NCI-H1417 treated with DMSO at 0.1 percent for 48 hours (cell line): ENCODE results near the gene PTH2.

ENCODE experiments used
- DNase-seq: peaks from one replicate; lab custom pipeline; 2025; lab: John Stamatoyannopoulos, UW

Gene PTH2

GRCh38 chr19:49430678-49431329, 7.6 kb upstream of the PTH2 start:
- no peak for DNase-seq

- DNase-seq = no peak
Measured at GRCh38 chr19:49430172-49430677, 7.0 kb upstream of the PTH2 start.

GRCh38 chr19:49428547-49429451, 5.6 kb upstream of the PTH2 start:
- no peak for DNase-seq

- DNase-seq = no peak
Measured at GRCh38 chr19:49427855-49428546, 4.8 kb upstream of the PTH2 start.

- DNase-seq = no peak
Measured at GRCh38 chr19:49427339-49427738, 4.1 kb upstream of the PTH2 start.

- DNase-seq = no peak
Measured at GRCh38 chr19:49425922-49426592, 2.8 kb upstream of the PTH2 start.

GRCh38 chr19:49425178-49425577, 1.9 kb upstream of the PTH2 start, which contains the start of gene GFY:
TSS of gene GFY (plus strand) at chr19:49425388. CDS start at chr19:49426431, 1,043 bp downstream.
- DNase-seq = no peak

- no peak for DNase-seq
Measured at GRCh38 chr19:49423985-49424303, 703 bp upstream of the PTH2 start.

GRCh38 chr19:49422407-49423070, 702 bp downstream of the PTH2 start:
- DNase-seq = no peak

- no peak for DNase-seq
Measured at GRCh38 chr19:49421878-49422202, 1.4 kb downstream of the PTH2 start.

GRCh38 chr19:49421039-49421877, 2.0 kb downstream of the PTH2 start:
- DNase-seq = no peak

GRCh38 chr19:49420227-49420626, 3.0 kb downstream of the PTH2 start:
- no peak for DNase-seq

GRCh38 chr19:49419173-49419572, 4.1 kb downstream of the PTH2 start:
- no peak for DNase-seq

GRCh38 chr19:49418511-49418910, 4.7 kb downstream of the PTH2 start:
- no peak for DNase-seq

GRCh38 chr19:49417088-49417487, 6.2 kb downstream of the PTH2 start:
- no peak for DNase-seq

GRCh38 chr19:49415810-49416200, 7.4 kb downstream of the PTH2 start:
- DNase-seq = no peak

- DNase-seq = no peak
Measured at GRCh38 chr19:49415102-49415809, 8.0 kb downstream of the PTH2 start.

GRCh38 chr19:49414256-49414655, 9.0 kb downstream of the PTH2 start:
- no peak for DNase-seq

- DNase-seq = no peak
Measured at GRCh38 chr19:49413348-49413747, 9.9 kb downstream of the PTH2 start.

GRCh38 chr19:49411681-49412326, 11.4 kb downstream of the PTH2 start:
- no peak for DNase-seq
